Vagina (tissue), 2 donors: ENCODE data around the gene LRRC9.

ENCODE experiments used
- CTCF ChIP-seq, 3 experiments: fragments of 450-650 bp in 2 of 3; fragments of 200-600 bp in 1 of 3; sonication (generic) in 1 of 3; IDR thresholded peaks; one replicate each; pipeline ENCODE4 v1.5.1; 2017 to 2019; ENCODE audit warnings: antibody characterized with exemption in 3 of 3, mild to moderate bottlenecking in 2 of 3, moderate library complexity in 2 of 3
- POLR2A ChIP-seq, 2 donors: fragments of 450-650 bp; IDR thresholded peaks; one replicate each; pipeline ENCODE4 v1.6.1; 2017; ENCODE audit warnings: antibody characterized with exemption in 2 of 2, mild to moderate bottlenecking in 2 of 2, moderate library complexity in 2 of 2

GRCh38 chr14:60002819-60003492 lies 83.0 kb downstream of the LRRC9 start:
- TF ChIP-seq POLR2A (IDR thresholded peaks at IDR 0.05) = no peak
- TF ChIP-seq CTCF (IDR thresholded peaks at IDR 0.05) = no peak
